ENCODE data around the gene GLE1.
"Not testable (repeated sequence)": the region's sequence is repeated elsewhere in the genome, so short reads cannot be mapped to it uniquely, and the experiment has no call there.

Gene GLE1

GRCh38 chr9:128579194-128579593 lies 74.7 kb downstream of the GLE1 start:
- no CpG with 5 or more reads among the region's 1 CpG for WGBS
- Histone ChIP-seq H3K4ac (ENCODE audit: low read depth in 1 of 2, low read length in 2 of 2) (no peak overlapping the region), H2BK12ac (ENCODE audit: low read length in 2 of 2) (no peak overlapping the region), H3K27me3 (ENCODE audit: control insufficient read depth in 1 of 2, insufficient read depth in 1 of 2, low read length in 2 of 2) (no peaks in the 10 kb centered on the region), H2BK15ac (ENCODE audit: low read depth, poor library complexity, severe bottlenecking) (no peak overlapping the region), H3K14ac (ENCODE audit: low read length in 2 of 2) (no peak overlapping the region), H2AFZ (ENCODE audit: low read depth, low read length) (no peak overlapping the region), H2BK120ac (ENCODE audit: low read depth, low read length) (no peak overlapping the region), H3K4me3 (ENCODE audit: insufficient read depth in 1 of 2, low read depth in 1 of 2, low read length in 2 of 2) (no peak overlapping the region), H3K27ac (ENCODE audit: low read length, poor library complexity, severe bottlenecking) (no peak overlapping the region), H3K9ac (ENCODE audit: low read length) (no peak overlapping the region), H3K18ac (ENCODE audit: low read depth in 1 of 2, low read length in 2 of 2) (no peak overlapping the region), H4K8ac (ENCODE audit: low read length) (no peak overlapping the region), H3K36me3 (ENCODE audit: control insufficient read depth in 1 of 2, insufficient read depth in 2 of 2, low read depth in 1 of 2, low read length in 2 of 2) (peaks cover 55 to 99% of the 10 kb centered on the region in 2 experiments), H2AK5ac (ENCODE audit: low read length, severe bottlenecking) (no peak overlapping the region), H2BK5ac (ENCODE audit: low read depth, low read length, poor library complexity, severe bottlenecking) (no peak overlapping the region), H4K91ac (ENCODE audit: low read length) (no peak overlapping the region), H3K4me1 (ENCODE audit: control insufficient read depth, insufficient read depth, low read depth, low read length) (no peaks in the 10 kb centered on the region), H3K23ac (ENCODE audit: low read length in 2 of 2) (no peak overlapping the region), H3K4me2 (ENCODE audit: low read length, poor library complexity, severe bottlenecking) (no peak overlapping the region), H3K79me1 (replicated peaks; ENCODE audit: low read length, poor library complexity, severe bottlenecking) (peaks cover 36% of the 10 kb centered on the region), H3K9me3 (ENCODE audit: control insufficient read depth, low read length) (no peaks in the 10 kb centered on the region)
- no peak for DNase-seq

GRCh38 chr9:128580731-128581130 lies 76.2 kb downstream of the GLE1 start:
- Histone ChIP-seq H3K23ac (ENCODE audit: low read length in 2 of 2) (no peak overlapping the region), H3K36me3 (ENCODE audit: control insufficient read depth in 1 of 2, insufficient read depth in 2 of 2, low read depth in 1 of 2, low read length in 2 of 2) (peaks cover 59 to 99% of the 10 kb centered on the region in 2 experiments), H3K4me3 (ENCODE audit: insufficient read depth in 1 of 2, low read depth in 1 of 2, low read length in 2 of 2) (no peak overlapping the region), H4K8ac (ENCODE audit: low read length) (no peak overlapping the region), H2BK15ac (ENCODE audit: low read depth, poor library complexity, severe bottlenecking) (no peak overlapping the region), H4K91ac (ENCODE audit: low read length) (no peak overlapping the region), H2BK5ac (ENCODE audit: low read depth, low read length, poor library complexity, severe bottlenecking) (no peak overlapping the region), H2AFZ (ENCODE audit: low read depth, low read length) (no peak overlapping the region), H3K4me2 (ENCODE audit: low read length, poor library complexity, severe bottlenecking) (no peak overlapping the region), H3K79me1 (replicated peaks; ENCODE audit: low read length, poor library complexity, severe bottlenecking) (peaks cover 30% of the 10 kb centered on the region), H3K4ac (ENCODE audit: low read depth in 1 of 2, low read length in 2 of 2) (no peak overlapping the region), H2AK5ac (ENCODE audit: low read length, severe bottlenecking) (no peak overlapping the region), H3K27ac (ENCODE audit: low read length, poor library complexity, severe bottlenecking) (no peak overlapping the region), H3K14ac (ENCODE audit: low read length in 2 of 2) (no peak overlapping the region), H2BK12ac (ENCODE audit: low read length in 2 of 2) (no peak overlapping the region), H3K18ac (ENCODE audit: low read depth in 1 of 2, low read length in 2 of 2) (no peak overlapping the region), H3K4me1 (ENCODE audit: control insufficient read depth, insufficient read depth, low read depth, low read length) (no peaks in the 10 kb centered on the region), H3K27me3 (ENCODE audit: control insufficient read depth in 1 of 2, insufficient read depth in 1 of 2, low read length in 2 of 2) (no peaks in the 10 kb centered on the region), H3K9ac (ENCODE audit: low read length) (no peak overlapping the region), H2BK120ac (ENCODE audit: low read depth, low read length) (no peak overlapping the region), H3K9me3 (ENCODE audit: control insufficient read depth, low read length) (no peaks in the 10 kb centered on the region)
- no peak for DNase-seq
- 97% methylated on average over 10 of the region's 10 CpGs for WGBS

GRCh38 chr9:128585155-128585554 lies 80.6 kb downstream of the GLE1 start:
- not testable (repeated sequence) for H3K18ac ChIP-seq (ENCODE audit: low read depth in 1 of 2, low read length in 2 of 2); H3K9ac ChIP-seq (ENCODE audit: low read length); H2BK5ac ChIP-seq (ENCODE audit: low read depth, low read length, poor library complexity, severe bottlenecking); H2AFZ ChIP-seq (ENCODE audit: low read depth, low read length); H3K4me2 ChIP-seq (ENCODE audit: low read length, poor library complexity, severe bottlenecking); H3K4me1 ChIP-seq (ENCODE audit: control insufficient read depth, insufficient read depth, low read depth, low read length); H2BK12ac ChIP-seq (ENCODE audit: low read length in 2 of 2); H3K4ac ChIP-seq (ENCODE audit: low read depth in 1 of 2, low read length in 2 of 2); H4K91ac ChIP-seq (ENCODE audit: low read length); H3K27me3 ChIP-seq (ENCODE audit: control insufficient read depth in 1 of 2, insufficient read depth in 1 of 2, low read length in 2 of 2); H3K9me3 ChIP-seq (ENCODE audit: control insufficient read depth, low read length); H2AK5ac ChIP-seq (ENCODE audit: low read length, severe bottlenecking); H2BK15ac ChIP-seq (ENCODE audit: low read depth, poor library complexity, severe bottlenecking); DNase-seq; H3K14ac ChIP-seq (ENCODE audit: low read length in 2 of 2); H3K4me3 ChIP-seq (ENCODE audit: insufficient read depth in 1 of 2, low read depth in 1 of 2, low read length in 2 of 2); H4K8ac ChIP-seq (ENCODE audit: low read length); H2BK120ac ChIP-seq (ENCODE audit: low read depth, low read length); H3K23ac ChIP-seq (ENCODE audit: low read length in 2 of 2); H3K27ac ChIP-seq (ENCODE audit: low read length, poor library complexity, severe bottlenecking)
- Histone ChIP-seq H3K36me3 (ENCODE audit: control insufficient read depth in 1 of 2, insufficient read depth in 2 of 2, low read depth in 1 of 2, low read length in 2 of 2) (peaks cover 64 to 93% of the 10 kb centered on the region in 2 experiments), H3K79me1 (replicated peaks; ENCODE audit: low read length, poor library complexity, severe bottlenecking) (peaks cover 19% of the 10 kb centered on the region)
- over 99% methylated on average over 6 of the region's 8 CpGs for WGBS

DNA sequence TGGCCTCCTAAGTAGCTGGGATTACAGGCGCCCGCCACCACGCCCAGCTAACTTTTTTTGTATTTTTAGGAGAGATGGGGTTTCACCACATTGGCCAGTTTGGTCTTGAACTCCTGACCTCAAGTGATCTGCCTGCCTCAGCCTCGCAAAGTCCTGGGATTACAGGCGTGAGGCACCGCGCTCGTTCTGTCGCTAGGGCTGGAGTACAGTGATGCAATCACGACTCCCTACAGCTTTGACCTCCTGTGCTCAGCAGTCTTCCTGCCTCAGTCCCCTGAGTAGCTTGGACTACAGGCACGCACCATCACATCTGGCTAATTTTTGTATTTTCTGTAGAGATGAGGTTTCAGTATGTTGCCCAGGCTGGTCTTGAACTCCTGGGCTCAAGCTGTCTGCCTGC lies 82.4 kb downstream of the GLE1 start:
- Histone ChIP-seq H3K79me1 (replicated peaks; ENCODE audit: low read length, poor library complexity, severe bottlenecking) (peaks cover 22% of the 10 kb centered on the region), H4K8ac (ENCODE audit: low read length) (peak overlapping the region; percentile 4), H3K36me3 (ENCODE audit: control insufficient read depth in 1 of 2, insufficient read depth in 2 of 2, low read depth in 1 of 2, low read length in 2 of 2) (peaks cover 74 to 91% of the 10 kb centered on the region in 2 experiments)
- H3K4me1 ChIP-seq (ENCODE audit: control insufficient read depth, insufficient read depth, low read depth, low read length); H2AFZ ChIP-seq (ENCODE audit: low read depth, low read length); H3K9ac ChIP-seq (ENCODE audit: low read length); H3K23ac ChIP-seq (ENCODE audit: low read length in 2 of 2); H3K9me3 ChIP-seq (ENCODE audit: control insufficient read depth, low read length); H2BK5ac ChIP-seq (ENCODE audit: low read depth, low read length, poor library complexity, severe bottlenecking); H3K18ac ChIP-seq (ENCODE audit: low read depth in 1 of 2, low read length in 2 of 2); H3K4me3 ChIP-seq (ENCODE audit: insufficient read depth in 1 of 2, low read depth in 1 of 2, low read length in 2 of 2); H2BK15ac ChIP-seq (ENCODE audit: low read depth, poor library complexity, severe bottlenecking); H3K14ac ChIP-seq (ENCODE audit: low read length in 2 of 2); H2AK5ac ChIP-seq (ENCODE audit: low read length, severe bottlenecking); H3K27ac ChIP-seq (ENCODE audit: low read length, poor library complexity, severe bottlenecking); H3K4me2 ChIP-seq (ENCODE audit: low read length, poor library complexity, severe bottlenecking); H3K27me3 ChIP-seq (ENCODE audit: control insufficient read depth in 1 of 2, insufficient read depth in 1 of 2, low read length in 2 of 2); DNase-seq; H3K4ac ChIP-seq (ENCODE audit: low read depth in 1 of 2, low read length in 2 of 2); H2BK12ac ChIP-seq (ENCODE audit: low read length in 2 of 2); H4K91ac ChIP-seq (ENCODE audit: low read length); H2BK120ac ChIP-seq (ENCODE audit: low read depth, low read length): not testable (repeated sequence)
- WGBS: 91% methylated on average over 10 of the region's 11 CpGs

Measured in mesenchymal stem cell (in vitro differentiated cells and primary cell).